Activated CD8-positive, alpha-beta memory T cell treated with anti-CD3 and anti-CD28 coated beads for 36 hours (primary cell): ENCODE data around the gene DHRS2. TPM values are rescaled to one million over a fixed set of nuclear protein-coding genes. Genes with fewer than 3 reads are reported as not detected.

Experiments
- CTCF ChIA-PET: fragments of 350-600 bp; sonication (Branson Sonifier 250); formaldehyde crosslinking; loops from one replicate; lab custom pipeline; 2021; ENCODE audit warnings: antibody characterized with exemption; lab: Charles Lee
- POLR2A ChIA-PET: fragments of 350-600 bp; sonication (Branson Sonifier 250); formaldehyde crosslinking; loops from one replicate; lab custom pipeline; 2021; ENCODE audit warnings: antibody characterized with exemption; lab: Charles Lee
- total RNA-seq, 2 experiments: library from RNA; stranded (reverse); gene quantifications; one replicate each; pipeline ENCODE4 v1.2.3, GENCODE V29; 2021

DHRS2 gene
- total RNA-seq, 2 experiments from 2014 or later = 3.0 to 3.5 TPM

- ChIA-PET CTCF (interaction anchor here (0.7 to 2.7 kb wide), 2 partner anchors 10 to 53 kb away, joined by 3 to 22 read pairs; no protein-coding TSS in a partner anchor), POLR2A (no interaction called here)
Measured at GRCh38 chr14:23641915-23642588, 5.9 kb downstream of the DHRS2 start.

- POLR2A ChIA-PET = no interaction called here
- CTCF ChIA-PET = interaction anchor here (1.4 kb wide), 1 partner anchor 12 kb away, joined by 3 read pairs; no protein-coding TSS in a partner anchor
Measured at GRCh38 chr14:23643533-23644194, 7.5 kb downstream of the DHRS2 start.

GRCh38 chr14:23644195-23644918 is 8.2 kb downstream of the DHRS2 start:
- ChIA-PET POLR2A (no interaction called here), CTCF (interaction anchor here (1.2 to 1.4 kb wide), 2 partner anchors 12 to 37 kb away, joined by 3 read pairs; no protein-coding TSS in a partner anchor)

DNA sequence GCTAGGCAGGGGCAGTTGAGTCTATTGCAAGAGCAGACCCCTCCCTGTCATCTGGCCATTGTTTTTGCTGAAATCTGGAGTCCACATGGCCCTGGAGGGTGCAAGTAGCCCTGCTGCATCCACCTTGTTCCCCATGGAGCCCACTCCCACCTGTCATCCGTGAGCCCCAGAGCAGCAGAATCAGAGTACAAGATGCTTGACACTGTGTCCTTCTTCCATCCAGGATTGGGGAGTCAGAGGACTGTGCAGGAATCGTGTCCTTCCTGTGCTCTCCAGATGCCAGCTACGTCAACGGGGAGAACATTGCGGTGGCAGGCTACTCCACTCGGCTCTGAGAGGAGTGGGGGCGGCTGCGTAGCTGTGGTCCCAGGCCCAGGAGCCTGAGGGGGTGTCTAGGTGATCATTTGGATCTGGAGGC is 8.8 kb downstream of the DHRS2 start:
- ChIA-PET CTCF (interaction anchor here (0.9 to 1.4 kb wide), 3 partner anchors 13 to 56 kb away, joined by 3 read pairs; no protein-coding TSS in a partner anchor), POLR2A (no interaction called here)

- ChIA-PET POLR2A (no interaction called here), CTCF (interaction anchor here (0.9 to 1.2 kb wide), 2 partner anchors 36 to 56 kb away, joined by 3 read pairs; no protein-coding TSS in a partner anchor)
Measured at GRCh38 chr14:23645504-23645811, 9.3 kb downstream of the DHRS2 start.

- CTCF ChIA-PET = interaction anchor here (0.8 to 1.0 kb wide), 3 partner anchors 14 to 57 kb away, joined by 3 to 4 read pairs (median 3); no protein-coding TSS in a partner anchor
- POLR2A ChIA-PET = no interaction called here
Measured at GRCh38 chr14:23645812-23646647, 9.9 kb downstream of the DHRS2 start.

- POLR2A ChIA-PET = no interaction called here
Measured at GRCh38 chr14:23646648-23647549, 10.7 kb downstream of the DHRS2 start.

DNA sequence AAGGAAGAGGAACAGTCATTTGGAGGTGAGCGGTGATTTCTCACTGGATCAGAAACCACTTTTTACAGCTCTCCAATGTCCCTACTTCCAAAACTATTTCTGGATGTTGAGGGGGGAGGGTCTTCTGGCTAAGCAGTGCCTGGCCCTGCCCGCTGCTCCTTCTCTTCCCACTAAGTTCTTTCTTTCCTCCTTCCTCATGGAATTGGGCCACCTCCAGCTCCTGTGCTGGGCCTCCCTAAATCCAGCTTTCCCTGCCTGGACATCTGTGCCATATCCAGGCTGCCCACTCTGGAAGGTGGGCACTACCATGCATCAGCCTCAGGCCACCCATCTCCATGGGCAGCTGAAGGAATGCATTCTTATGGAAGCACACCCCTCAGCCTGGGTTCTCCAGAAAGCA is 11.5 kb downstream of the DHRS2 start:
- CTCF ChIA-PET = no interaction called here
- POLR2A ChIA-PET = no interaction called here

More at GRCh38 chr14:23646648-23647549, 10.7 kb downstream of the DHRS2 start:
- CTCF ChIA-PET = interaction anchor here (0.8 to 1.0 kb wide), 2 partner anchors 15 to 19 kb away, joined by 3 to 4 read pairs; no protein-coding TSS in a partner anchor

- ChIA-PET CTCF (interaction anchor here (0.9 kb wide), 1 partner anchor 60 kb away, joined by 3 read pairs; no protein-coding TSS in a partner anchor), POLR2A (no interaction called here)
Measured at GRCh38 chr14:23648764-23649460, 12.7 kb downstream of the DHRS2 start.

DNA sequence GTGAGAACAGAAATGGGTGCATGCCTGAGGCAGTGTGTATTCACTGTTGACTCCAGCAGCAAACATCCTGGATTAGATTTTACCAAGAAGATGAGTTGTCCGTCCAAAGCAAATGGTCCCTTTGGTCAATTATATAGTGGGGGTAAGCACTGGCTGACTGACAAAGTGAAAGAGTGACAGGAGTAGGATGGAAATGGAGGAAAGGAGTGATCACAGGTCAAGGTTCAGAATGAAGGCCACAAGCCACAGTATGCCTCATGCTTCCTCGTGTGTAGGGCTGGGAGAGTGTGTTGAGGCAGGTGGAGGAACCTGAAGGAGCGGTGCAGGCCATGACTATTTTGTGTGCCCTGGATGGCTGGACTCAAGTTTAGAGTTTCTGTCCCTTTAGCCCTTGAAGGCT is 14.3 kb downstream of the DHRS2 start:
- POLR2A ChIA-PET = no interaction called here
- CTCF ChIA-PET = no interaction called here

- POLR2A ChIA-PET = no interaction called here
- CTCF ChIA-PET = interaction anchor here (0.6 to 0.9 kb wide), 2 partner anchors 13 to 38 kb away, joined by 3 read pairs; no protein-coding TSS in a partner anchor
Measured at GRCh38 chr14:23653051-23653450, 16.9 kb downstream of the DHRS2 start.

DNA sequence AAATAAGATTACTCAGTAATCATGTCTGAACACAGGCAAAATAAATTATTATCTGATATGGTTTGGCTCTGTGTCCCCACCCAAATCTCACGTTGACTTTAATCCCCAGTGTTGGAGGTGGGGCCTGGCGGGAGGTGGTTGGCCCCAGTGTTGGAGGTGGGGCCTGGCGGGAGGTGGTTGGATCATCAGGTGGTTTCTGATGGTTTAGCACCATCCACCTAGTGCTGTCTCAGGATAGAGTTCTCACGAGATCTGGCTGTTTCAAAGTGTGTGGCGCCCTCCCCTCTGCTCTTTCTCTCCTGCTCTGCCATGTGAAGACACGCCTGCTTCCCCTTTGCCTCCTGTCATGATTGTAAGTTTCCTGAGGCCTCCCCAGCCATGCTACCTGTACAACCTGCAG is 18.1 kb downstream of the DHRS2 start:
- POLR2A ChIA-PET = no interaction called here
- CTCF ChIA-PET = no interaction called here

DNA sequence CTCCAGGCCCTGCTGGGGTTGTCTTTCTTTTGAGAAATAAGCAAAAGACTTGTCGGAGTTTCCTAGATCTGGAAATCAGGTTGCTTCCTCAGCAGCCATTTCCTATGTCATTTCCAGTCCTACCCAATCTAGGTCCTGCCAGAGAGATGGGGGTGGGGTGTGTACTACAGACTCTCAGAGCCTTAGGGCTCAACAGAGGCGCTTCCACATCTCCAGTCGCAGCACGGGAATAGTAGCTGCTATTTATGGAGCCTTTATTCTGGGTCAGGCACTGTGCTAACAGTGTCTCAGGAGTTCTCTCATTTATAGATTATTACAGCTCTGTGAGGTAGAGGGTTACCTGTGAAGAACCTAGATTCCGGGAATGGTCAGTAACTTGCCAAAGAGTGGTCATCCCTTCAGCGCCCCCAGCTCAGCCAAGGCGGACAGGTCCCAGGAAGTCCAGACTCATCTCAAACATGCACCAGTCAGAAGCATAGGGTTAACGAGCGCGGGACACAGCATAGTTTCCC is 21.9 kb downstream of the DHRS2 start:
- ChIA-PET CTCF (interaction anchor here (1.8 kb wide), 1 partner anchor 26 kb away, joined by 7 read pairs; no protein-coding TSS in a partner anchor), POLR2A (no interaction called here)

DNA sequence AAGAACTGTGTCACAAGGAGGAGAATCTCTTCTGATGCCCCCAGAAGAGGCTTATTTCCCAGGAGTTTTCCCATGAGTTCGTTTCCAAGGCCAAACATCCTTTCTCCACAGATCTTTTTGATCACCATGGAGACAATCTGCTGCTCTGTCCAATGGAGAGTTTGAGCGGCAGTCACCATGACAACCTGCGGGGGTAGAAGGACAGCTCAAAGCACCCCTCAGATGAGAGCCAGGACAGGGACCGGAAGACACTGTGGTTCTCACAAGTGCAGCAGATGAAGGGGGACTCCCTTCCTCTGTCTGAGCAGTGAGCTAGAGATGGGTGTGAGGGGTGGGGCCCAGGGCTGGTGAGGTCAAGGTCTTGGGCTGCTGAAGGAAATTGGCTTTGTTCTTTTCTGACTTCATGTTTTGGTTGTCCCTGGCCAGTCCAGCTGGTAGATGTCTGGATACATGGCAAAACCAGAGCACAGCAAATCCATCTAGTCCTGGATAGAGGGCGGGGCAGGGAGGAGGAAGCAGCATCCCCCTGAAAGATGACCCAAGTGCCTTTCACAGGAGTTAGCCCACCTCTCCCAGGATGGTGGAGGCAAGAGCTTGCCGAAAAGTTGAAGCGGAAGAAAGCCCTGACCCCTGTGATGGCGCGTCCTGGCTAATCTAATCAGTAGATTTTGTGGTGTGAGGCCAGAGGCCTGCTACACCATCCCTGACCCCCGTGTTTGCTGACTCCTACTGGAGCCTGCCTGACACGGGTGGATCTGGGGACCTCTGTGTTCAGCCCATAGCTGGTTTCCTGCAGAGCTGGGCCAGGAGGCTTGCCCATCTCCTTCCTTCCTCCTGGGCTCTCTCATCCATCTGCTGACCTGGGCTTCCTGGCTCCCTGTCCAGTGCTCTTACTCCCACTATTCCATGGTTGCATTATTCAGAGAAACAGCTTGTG is 24.4 kb downstream of the DHRS2 start:
- POLR2A ChIA-PET = no interaction called here

DNA sequence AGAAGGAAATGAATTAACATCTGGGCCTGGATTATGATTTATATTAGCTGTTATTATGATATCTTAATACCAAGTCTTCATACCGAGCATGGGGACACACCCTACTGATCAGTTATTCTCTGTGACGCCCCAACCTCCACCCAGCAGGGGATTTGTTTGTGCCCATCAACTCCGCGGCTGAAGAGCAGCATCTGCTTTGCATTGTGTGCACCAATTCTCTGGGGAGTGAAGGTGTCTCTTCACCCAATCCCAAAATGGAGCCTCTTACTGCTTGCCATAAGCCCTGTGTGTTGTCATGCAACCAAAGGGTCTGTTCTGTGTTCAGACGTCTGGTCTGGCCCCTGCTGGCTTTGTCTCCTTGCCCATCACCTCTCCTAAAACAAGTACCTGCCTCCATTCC is 25.4 kb downstream of the DHRS2 start:
- CTCF ChIA-PET = interaction anchor here (1.0 to 1.7 kb wide), 2 partner anchors 29 to 72 kb away, joined by 3 to 6 read pairs; no protein-coding TSS in a partner anchor
- POLR2A ChIA-PET = no interaction called here

More for the DNA sequence above, 24.4 kb downstream of the DHRS2 start:
- CTCF ChIA-PET = interaction anchor here (1.0 to 1.7 kb wide), 2 partner anchors 28 to 71 kb away, joined by 3 to 6 read pairs; no protein-coding TSS in a partner anchor

GRCh38 chr14:23663127-23663526 is 27.0 kb downstream of the DHRS2 start:
- POLR2A ChIA-PET = no interaction called here
- CTCF ChIA-PET = no interaction called here
